Effector memory CD8-positive, alpha-beta T cell (primary cell): Measurements from ENCODE around the gene EGLN2.
"Not testable (repeated sequence)": the region's sequence is repeated elsewhere in the genome, so short reads cannot be mapped to it uniquely, and the experiment has no call there.

Experiments
- ATAC-seq: fragments of 150-1000 bp; cut with Tn5 transposase; replicated peaks from 2 replicates; pipeline ENCODE4 v1.10.0; 2021; ENCODE audit warnings: mild to moderate bottlenecking, moderate library complexity
- DNase-seq, 3 experiments: peaks; one replicate each; pipeline ENCODE4 v3.0.0; 2021
- H3K27ac Mint-ChIP-seq, 2 donors: one replicate each; pipeline ENCODE4 v1.8.0; 2022; ENCODE audit warnings: mild to moderate bottlenecking in 2 of 2, mixed read lengths in 2 of 2, moderate library complexity in 2 of 2
- H3K27me3 Mint-ChIP-seq, 2 donors: one replicate each; pipeline ENCODE4 v1.8.0; 2022; ENCODE audit warnings: mixed read lengths in 2 of 2
- H3K36me3 Mint-ChIP-seq: one replicate; pipeline ENCODE4 v1.8.0; 2022; ENCODE audit warnings: mild to moderate bottlenecking, moderate library complexity, mixed read lengths; ENCODE audit not compliant: insufficient read depth
- H3K4me1 Mint-ChIP-seq, 2 donors: one replicate each; pipeline ENCODE4 v1.8.0; 2022; ENCODE audit warnings: low read depth in 2 of 2, mixed read lengths in 2 of 2
- H3K4me3 Mint-ChIP-seq, 2 donors: one replicate each; pipeline ENCODE4 v1.8.0; 2022; ENCODE audit warnings: mild to moderate bottlenecking in 2 of 2, mixed read lengths in 2 of 2, moderate library complexity in 2 of 2
- H3K9me3 Mint-ChIP-seq, 2 donors: one replicate each; pipeline ENCODE4 v1.8.0; 2022; ENCODE audit warnings: mixed read lengths in 2 of 2

The EGLN2 gene

DNA sequence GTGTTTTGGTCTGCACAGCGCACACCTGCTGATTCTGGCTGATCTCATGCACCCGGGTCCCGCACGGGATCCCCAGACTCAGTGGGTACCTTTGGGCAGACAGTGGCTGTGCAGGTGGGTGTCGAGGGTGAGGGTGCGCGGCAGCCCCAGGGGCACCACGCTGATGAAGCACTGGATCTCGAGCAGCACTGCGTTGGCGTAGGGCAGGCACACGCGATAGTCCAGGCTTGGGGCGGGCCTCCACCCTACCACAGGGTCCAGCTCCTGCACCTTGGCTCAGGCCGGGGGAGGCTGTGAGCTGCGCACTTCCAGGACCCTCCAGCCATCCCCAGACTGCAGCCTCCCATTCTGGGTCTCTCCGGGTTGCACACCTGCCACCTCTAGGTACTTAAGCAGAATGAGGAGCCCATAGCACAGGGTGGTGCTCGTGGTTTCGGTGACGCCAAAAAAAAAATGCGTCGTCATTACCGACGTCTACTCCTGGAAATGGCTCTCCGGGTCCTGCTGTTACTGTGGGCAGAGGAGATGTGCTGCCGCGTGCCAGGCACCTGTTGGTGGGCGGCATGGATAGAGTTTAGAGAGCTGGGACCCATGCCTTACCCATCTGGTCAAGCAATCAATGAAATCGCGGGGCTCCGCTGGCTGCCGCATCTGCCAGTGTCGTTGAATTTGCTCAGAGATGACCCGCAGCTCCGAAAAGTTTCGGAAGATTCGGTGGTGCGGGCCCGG lies 10.5 kb downstream of the EGLN2 start:
- Mint-ChIP-seq H3K36me3 (peaks cover 68% of the 10 kb centered on the region), H3K4me1 (peaks cover 63 to 71% of the 10 kb centered on the region in 2 donors), H3K27ac (peak overlapping the region; percentile 28 to 100), H3K9me3 (no peaks in the 10 kb centered on the region), H3K27me3 (no peaks in the 10 kb centered on the region), H3K4me3 (peak overlapping the region; percentile 89 to 90)
- ATAC-seq (no peak), DNase-seq (no peak)

DNA sequence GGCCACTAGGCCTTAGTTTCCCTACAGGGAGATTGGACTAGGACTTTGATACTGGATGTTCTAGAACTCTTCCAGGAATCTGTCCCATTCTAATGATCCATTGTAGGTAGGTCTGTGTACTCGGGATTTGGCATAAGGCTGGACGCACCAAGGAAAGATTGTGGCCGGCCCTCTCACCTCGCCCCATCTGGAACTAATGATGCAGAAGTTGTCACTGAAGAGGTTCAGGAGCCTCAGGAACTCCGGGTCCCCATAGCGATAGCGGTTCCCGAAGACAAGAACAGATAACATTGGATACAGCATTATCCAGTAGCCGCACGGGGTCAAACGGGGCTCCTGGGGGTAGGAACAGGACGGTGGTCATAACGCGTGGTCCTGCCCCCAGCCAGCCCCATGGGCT lies 11.2 kb downstream of the EGLN2 start:
- no peaks in the 10 kb centered on the region for H3K9me3 Mint-ChIP-seq
- H3K27me3 Mint-ChIP-seq = no peaks in the 10 kb centered on the region
- H3K27ac Mint-ChIP-seq = peak overlapping the region; percentile 28 to 100
- H3K4me1 Mint-ChIP-seq = peaks cover 57 to 65% of the 10 kb centered on the region in 2 donors
- peak overlapping the region; percentile 89 to 90 for H3K4me3 Mint-ChIP-seq
- ATAC-seq = no peak
- DNase-seq = no peak
- peaks cover 66% of the 10 kb centered on the region for H3K36me3 Mint-ChIP-seq

DNA sequence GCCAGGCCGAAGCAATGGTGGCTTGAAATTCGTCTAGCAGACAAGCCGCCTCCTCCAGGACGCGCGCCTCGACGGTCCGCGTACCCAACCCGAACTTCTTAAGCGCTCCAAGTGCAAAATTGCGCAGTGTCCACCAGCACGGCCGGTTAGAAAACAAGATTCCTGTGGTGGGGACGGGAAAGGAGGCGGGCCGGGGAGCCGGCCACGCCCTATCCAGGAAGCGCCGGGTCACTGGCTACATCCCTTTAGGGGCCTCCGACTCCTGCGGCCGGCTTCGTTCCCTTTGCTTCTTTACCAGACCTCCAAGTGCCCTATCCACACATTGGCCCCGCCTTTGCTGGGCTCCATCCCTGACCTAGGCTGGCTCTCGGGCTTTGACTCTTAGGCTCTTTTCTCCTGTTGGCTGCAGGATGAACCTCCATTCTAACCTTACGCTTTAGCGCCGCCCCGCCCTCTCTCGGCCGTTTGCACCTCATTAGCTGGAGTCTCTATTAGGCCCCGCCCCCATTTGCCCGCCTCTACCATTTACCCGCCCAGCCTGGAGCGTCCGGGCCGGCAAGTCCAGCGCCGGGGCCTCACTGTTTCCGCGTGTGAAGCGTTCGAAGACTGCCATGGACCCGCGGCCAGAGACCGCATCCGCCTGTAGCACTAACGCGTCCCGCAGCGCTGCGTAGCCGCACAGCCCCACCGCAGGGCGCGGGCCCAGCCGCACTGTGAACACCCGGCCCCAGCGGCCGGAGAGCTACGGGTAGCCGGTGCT lies 11.8 kb downstream of the EGLN2 start:
- ATAC-seq (peak; percentile 61), DNase-seq (peak in 2 of 3 experiments; percentile 39 to 40)
- not testable (repeated sequence) for H3K9me3 Mint-ChIP-seq, H3K27me3 Mint-ChIP-seq
- Mint-ChIP-seq H3K4me1 (peaks cover 54 to 58% of the 10 kb centered on the region in 2 donors), H3K27ac (peak overlapping the region; percentile 69 to 100), H3K4me3 (peak overlapping the region; percentile 89 to 90), H3K36me3 (peaks cover 62% of the 10 kb centered on the region)

DNA sequence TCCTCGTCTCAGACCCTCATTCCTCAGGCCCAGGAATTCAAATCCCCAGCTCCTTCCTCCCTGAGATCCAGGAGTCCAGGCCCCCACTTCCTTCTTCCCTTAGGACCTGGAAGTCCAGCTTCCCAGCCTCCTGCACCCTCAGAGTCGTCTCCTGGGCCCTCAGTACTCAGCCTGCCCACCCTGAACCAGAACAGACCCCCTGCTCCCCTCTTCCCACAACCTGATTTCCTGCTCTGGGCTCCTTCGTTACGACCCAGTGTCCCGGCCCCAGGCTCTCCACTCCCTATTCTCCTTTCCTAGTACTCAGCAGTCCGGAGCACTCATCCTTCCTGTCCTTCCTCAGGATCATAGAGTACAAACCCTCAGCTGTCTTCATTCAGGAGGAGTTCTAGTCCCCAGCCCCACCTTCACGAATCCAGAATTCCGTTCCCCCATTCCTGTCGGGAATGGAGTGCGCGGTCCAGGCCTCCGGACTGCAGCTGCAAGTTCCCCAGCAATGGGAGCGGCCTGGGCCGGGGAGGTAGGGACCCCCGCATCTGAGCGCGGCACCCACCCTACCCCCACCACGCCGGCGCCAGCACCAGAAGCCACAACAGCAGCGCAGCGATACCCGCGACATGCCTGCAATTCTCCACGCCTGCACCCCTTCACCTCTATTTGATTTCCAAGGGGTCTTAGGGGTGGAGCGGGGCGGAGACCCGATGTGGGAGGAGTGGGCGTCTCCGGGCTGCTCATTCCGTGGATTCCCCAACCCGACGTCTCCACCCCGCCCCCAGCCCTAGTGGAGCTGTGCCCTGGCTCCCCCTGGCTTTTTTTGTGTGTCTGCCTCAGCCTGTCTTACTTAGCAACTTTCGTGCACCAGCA lies 12.7 kb downstream of the EGLN2 start:
- H3K4me1 Mint-ChIP-seq = peaks cover 48 to 50% of the 10 kb centered on the region in 2 donors
- H3K36me3 Mint-ChIP-seq = peaks cover 58% of the 10 kb centered on the region
- no peak for DNase-seq
- H3K9me3 Mint-ChIP-seq = no peaks in the 10 kb centered on the region
- H3K27me3 Mint-ChIP-seq = no peaks in the 10 kb centered on the region
- peak overlapping the region; percentile 89 to 90 for H3K4me3 Mint-ChIP-seq
- ATAC-seq = no peak
- peak overlapping the region; percentile 69 to 100 for H3K27ac Mint-ChIP-seq

DNA sequence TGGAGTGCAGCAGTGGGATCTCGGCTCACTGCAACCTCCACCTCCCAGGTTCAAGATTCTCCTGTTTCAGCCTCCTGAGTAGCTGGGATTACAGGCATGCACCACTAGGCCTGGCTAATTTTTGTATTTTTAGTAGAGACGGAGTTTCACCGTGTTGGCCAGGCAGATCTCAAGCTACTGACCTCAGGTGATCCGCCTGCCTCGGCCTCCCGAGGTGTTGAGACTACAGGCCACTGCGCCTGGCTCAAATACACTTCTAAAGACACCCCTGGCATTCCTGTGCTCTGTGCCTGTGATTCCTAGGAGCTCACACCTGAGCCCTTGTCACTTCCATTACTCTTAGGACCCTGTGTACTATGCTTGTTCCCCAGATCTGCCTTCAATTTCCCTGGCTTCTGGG lies 13.6 kb downstream of the EGLN2 start:
- not testable (repeated sequence) for H3K27me3 Mint-ChIP-seq
- Mint-ChIP-seq H3K4me1 (peaks cover 40 to 42% of the 10 kb centered on the region in 2 donors), H3K4me3 (peak overlapping the region; percentile 89 to 90)

DNA sequence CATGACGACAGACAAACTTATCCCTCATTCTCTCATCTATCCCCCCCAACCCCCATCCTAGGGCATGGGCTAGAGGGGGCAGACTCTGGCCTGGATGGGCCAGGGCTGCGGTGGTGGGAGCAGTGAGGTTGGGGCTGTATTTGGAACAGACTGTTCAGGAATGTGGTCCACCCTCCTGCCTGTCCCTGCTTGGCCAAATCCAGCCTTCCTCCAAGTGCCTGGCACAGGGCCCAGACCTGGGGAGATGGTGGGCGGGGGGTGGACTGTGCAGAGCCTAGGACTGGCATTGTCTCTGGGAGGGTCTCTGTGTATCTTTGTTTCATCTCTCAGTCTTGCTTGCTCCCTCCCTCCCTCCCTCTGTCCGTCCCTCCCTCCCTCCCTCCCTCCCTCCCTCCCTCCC lies 14.2 kb downstream of the EGLN2 start:
- peaks cover 37 to 40% of the 10 kb centered on the region in 2 donors for H3K4me1 Mint-ChIP-seq
- peak overlapping the region in 1 of 2 donors; percentile 89 for H3K4me3 Mint-ChIP-seq
- peak overlapping the region; percentile 69 to 100 for H3K27ac Mint-ChIP-seq

More for the DNA sequence above, 13.6 kb downstream of the EGLN2 start:
- ATAC-seq, DNase-seq, H3K9me3 Mint-ChIP-seq: not testable (repeated sequence)
- Mint-ChIP-seq H3K36me3 (peaks cover 51% of the 10 kb centered on the region), H3K27ac (peak overlapping the region; percentile 69 to 100)

DNA sequence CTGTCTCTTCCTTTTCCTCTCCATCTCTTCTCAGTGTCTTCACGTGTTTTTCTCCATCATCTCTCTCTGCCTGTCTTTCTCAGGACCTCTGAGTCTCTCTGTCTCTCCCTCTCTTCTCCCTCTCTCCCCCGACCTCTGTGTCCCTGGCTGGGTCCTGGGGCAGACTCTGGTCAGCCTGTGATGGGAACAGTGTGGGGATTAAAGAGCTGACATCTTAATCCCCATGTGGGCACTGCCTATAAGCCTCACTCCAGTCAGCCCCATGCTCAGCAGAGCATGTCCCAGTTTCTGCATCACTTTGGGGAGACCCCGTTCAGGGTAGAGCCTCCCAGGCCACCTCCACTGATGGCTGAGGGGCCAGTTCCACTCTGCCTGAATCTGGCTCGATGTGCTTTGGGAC lies 16.2 kb downstream of the EGLN2 start:
- Mint-ChIP-seq H3K27ac (peak overlapping the region; percentile 7 to 87), H3K9me3 (no peaks in the 10 kb centered on the region), H3K36me3 (peaks cover 37% of the 10 kb centered on the region), H3K27me3 (no peaks in the 10 kb centered on the region), H3K4me1 (peaks cover 46 to 49% of the 10 kb centered on the region in 2 donors), H3K4me3 (no peak overlapping the region)
- ATAC-seq (no peak), DNase-seq (no peak)

More for the DNA sequence above, 14.2 kb downstream of the EGLN2 start:
- Mint-ChIP-seq H3K36me3 (peaks cover 46% of the 10 kb centered on the region), H3K9me3 (no peaks in the 10 kb centered on the region), H3K27me3 (no peaks in the 10 kb centered on the region)
- ATAC-seq = no peak
- DNase-seq = no peak

DNA sequence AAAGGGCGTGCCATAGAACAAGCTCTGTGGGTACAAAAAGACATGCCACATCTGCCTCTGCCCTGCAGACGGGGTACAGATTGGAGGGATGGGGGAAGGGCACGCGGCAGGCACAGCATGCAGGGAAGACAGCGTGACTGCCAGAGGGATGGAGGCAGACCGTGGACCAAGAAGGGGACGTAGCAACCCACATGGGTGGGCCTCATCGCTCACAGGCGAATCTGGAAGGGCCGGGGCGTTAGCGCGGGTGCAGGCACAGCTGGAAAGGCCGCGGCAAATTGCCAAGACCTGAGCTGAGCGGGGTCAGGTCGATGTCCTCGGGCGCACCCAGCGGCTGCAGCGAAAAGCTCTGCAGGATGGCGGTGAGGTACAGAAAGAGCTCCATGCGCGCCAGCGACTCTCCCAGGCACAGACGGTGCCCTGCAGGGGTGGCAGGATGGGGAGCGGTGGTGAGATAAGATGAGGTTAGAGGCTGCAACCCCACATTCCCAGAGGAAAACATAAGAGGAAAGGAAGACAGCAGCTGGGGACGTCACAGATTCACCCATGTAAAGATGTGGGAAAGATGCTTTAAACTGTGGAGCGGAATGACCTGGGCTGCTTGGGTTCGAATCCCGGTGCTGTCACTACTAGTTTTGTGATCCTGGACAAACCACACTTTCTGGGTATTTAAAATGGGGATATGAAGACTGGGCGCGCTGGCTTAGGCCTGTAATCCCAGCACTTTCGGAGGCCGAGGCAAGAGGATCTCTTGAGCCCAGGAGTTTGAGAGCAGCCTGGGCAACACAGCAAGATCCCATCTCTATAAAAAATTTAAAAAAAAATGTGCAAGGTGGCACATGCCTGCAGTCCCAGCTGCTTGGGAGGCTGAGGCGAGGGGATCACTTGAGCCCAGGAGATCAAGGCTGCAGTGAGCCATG lies 19.7 kb downstream of the EGLN2 start:
- ATAC-seq (peak; percentile 93), DNase-seq (peak; percentile 74 to 79 (median 75))
- H3K27ac Mint-ChIP-seq = peak overlapping the region; percentile 89 to 95
- H3K4me1 Mint-ChIP-seq = peaks cover 23 to 30% of the 10 kb centered on the region in 2 donors
- not testable (repeated sequence) for H3K9me3 Mint-ChIP-seq, H3K27me3 Mint-ChIP-seq
- peaks cover 17% of the 10 kb centered on the region for H3K36me3 Mint-ChIP-seq
- peak overlapping the region; percentile 80 to 83 for H3K4me3 Mint-ChIP-seq

DNA sequence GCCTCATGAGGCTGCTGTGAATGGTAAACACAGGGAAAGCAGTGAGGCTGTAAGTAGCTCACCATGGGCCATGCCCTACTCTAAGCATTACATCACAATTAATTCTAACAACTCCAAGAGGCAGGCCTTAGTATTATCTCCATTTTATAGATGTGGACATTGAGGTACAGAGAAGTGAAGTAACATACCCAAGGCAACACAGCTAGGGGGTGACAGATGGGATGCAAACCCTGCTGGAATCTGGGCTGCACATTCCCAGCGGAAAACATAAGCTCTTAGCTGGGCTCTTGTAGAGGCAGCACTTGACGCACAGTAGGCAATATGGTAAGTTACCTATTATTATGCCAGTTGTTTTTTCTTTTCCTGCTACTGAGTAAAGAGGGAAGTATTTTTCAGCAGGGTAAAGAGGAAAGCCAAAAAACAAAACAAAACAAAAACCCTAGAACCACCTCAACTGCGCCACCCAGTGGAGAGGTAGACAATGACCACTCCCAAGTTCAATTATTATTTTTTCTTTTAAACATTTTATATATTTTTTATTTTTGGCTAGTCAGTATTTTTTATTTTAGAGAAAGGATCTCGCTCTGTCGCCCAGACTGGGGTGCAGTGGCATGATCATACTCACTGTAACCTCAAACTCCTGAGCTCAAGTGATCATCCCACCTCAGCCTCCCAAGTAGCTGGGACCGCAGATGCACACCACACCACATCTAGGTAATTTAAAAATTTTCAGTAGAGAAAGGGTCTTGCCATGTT lies 20.7 kb downstream of the EGLN2 start:
- ATAC-seq (peak; percentile 36), DNase-seq (peak; percentile 68 to 72 (median 68))
- H3K36me3 Mint-ChIP-seq = peaks cover 14% of the 10 kb centered on the region
- peaks cover 22 to 30% of the 10 kb centered on the region in 2 donors for H3K4me1 Mint-ChIP-seq
- H3K27ac Mint-ChIP-seq = peak overlapping the region; percentile 89 to 95
- H3K4me3 Mint-ChIP-seq = peak overlapping the region; percentile 80 to 83
- H3K9me3 Mint-ChIP-seq, H3K27me3 Mint-ChIP-seq: not testable (repeated sequence)

DNA sequence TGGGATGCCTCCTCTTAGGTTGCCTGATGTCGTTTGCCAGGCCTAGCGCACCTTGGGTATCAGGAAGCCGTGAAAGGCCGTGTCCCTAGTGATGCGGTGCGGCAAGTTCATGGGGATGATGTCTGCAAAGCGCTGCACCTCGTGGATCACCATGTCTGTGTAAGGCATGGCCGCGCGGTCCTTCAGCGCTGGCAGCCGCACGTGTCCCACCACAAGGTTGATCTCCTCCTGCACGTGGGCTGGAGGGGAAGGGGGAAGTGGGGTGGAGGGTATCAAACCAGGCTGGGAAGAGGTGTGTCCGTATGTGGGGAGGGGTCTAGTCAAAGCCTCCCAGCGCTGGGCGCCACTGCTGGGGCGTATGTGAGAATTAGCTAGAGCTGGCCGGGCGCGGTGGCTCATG lies 23.2 kb downstream of the EGLN2 start:
- Mint-ChIP-seq H3K27ac (peak overlapping the region in 1 of 2 donors; percentile 49), H3K27me3 (no peaks in the 10 kb centered on the region), H3K9me3 (no peaks in the 10 kb centered on the region), H3K4me1 (peaks cover 43 to 47% of the 10 kb centered on the region in 2 donors), H3K4me3 (no peak overlapping the region), H3K36me3 (peaks cover 14% of the 10 kb centered on the region)
- DNase-seq (no peak), ATAC-seq (no peak)

DNA sequence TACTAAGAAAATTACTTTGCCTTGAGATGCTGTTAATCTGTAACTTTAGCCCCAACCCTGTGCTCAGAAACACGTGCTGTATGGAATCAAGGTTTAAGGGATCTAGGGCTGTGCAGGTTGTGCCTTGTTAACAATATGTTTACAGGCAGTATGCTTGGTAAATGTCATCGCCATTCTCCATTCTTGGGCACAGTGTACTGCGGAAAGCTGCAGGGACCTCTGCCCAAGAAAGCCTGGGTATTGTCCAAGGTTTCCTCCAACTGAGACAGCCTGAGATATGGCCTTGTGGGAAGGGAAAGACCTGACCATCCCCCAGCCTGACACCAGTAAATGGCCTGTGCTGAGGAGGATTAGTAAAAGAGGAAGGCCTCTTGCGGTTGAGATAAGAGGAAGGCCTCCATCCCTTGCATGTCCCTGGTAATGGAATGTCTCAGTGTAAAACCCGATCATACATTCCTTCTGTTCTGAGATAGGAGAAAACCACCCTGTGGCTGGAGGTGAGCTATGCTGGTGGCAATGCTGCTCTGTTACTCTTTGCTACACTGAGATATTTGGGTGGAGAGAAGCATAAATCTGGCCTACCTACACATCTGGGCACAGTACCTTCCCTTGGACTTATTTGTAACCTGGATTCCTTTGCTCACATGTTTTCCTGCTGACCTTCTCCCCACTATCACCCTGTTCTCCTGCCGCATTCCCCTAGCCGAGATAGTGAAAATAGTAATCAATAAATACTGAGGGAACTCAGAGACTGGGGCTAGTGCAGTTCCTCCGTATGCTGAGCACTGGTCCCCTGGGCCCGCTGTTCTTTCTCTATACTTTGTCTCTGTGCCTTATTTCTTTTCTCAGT lies 23.9 kb downstream of the EGLN2 start:
- not testable (repeated sequence) for ATAC-seq, H3K4me3 Mint-ChIP-seq, H3K27me3 Mint-ChIP-seq, DNase-seq, H3K9me3 Mint-ChIP-seq
- H3K36me3 Mint-ChIP-seq = peaks cover 18% of the 10 kb centered on the region
- H3K27ac Mint-ChIP-seq = peak overlapping the region; percentile 94 to 95
- H3K4me1 Mint-ChIP-seq = peaks cover 46 to 47% of the 10 kb centered on the region in 2 donors
